GM18520 (cell line): ENCODE data around the gene PREB.

Experiments
- ATAC-seq: cut with Tn5 transposase; IDR thresholded peaks from one replicate; pipeline ENCODE4 v1.9.1; 2021; ENCODE audit not compliant: unreplicated experiment

The PREB gene

GRCh38 chr2:27083410-27084296 lies 50.8 kb downstream of the PREB start:
- ATAC-seq, result no peak

- no peak for ATAC-seq
Observed at GRCh38 chr2:27082773-27083409, 51.5 kb downstream of the PREB start.

- ATAC-seq, result no peak
Observed at GRCh38 chr2:27081984-27082772, 52.3 kb downstream of the PREB start.
